ENCODE results near the gene STX1B.
"Not testable (repeated sequence)": the region's sequence is repeated elsewhere in the genome, so short reads cannot be mapped to it uniquely, and the experiment has no call there.

The STX1B gene

GRCh38 chr16:30948667-30949649 lies 61.5 kb downstream of the STX1B start, which contains the start of gene ORAI3:
Gene ORAI3, plus strand, starts transcription at chr16:30949068. Its CDS starts 222 bp downstream, at chr16:30949290.
- DNase-seq: no peak

- peak; percentile 37 for DNase-seq
These were observed 62.4 kb downstream of the STX1B start for GRCh38 chr16:30947859-30948666.

GRCh38 chr16:30947541-30947858 lies 62.9 kb downstream of the STX1B start:
- DNase-seq: no peak

GRCh38 chr16:30946671-30947540 lies 63.5 kb downstream of the STX1B start:
- no peak for DNase-seq

GRCh38 chr16:30944352-30944751 lies 66.1 kb downstream of the STX1B start:
- DNase-seq: no peak

- DNase-seq: no peak
These were observed 68.0 kb downstream of the STX1B start for GRCh38 chr16:30942426-30942806.

- DNase-seq: peak; percentile 47
These were observed 68.6 kb downstream of the STX1B start for GRCh38 chr16:30941600-30942425.

GRCh38 chr16:30939571-30939970 lies 70.9 kb downstream of the STX1B start:
- DNase-seq: not testable (repeated sequence)

Measured in NCI-H1436 (cell line).